ENCODE data around the gene RPSA.
"Not testable (repeated sequence)": the region's sequence is repeated elsewhere in the genome, so short reads cannot be mapped to it uniquely, and the experiment has no call there.

The RPSA gene

DNA sequence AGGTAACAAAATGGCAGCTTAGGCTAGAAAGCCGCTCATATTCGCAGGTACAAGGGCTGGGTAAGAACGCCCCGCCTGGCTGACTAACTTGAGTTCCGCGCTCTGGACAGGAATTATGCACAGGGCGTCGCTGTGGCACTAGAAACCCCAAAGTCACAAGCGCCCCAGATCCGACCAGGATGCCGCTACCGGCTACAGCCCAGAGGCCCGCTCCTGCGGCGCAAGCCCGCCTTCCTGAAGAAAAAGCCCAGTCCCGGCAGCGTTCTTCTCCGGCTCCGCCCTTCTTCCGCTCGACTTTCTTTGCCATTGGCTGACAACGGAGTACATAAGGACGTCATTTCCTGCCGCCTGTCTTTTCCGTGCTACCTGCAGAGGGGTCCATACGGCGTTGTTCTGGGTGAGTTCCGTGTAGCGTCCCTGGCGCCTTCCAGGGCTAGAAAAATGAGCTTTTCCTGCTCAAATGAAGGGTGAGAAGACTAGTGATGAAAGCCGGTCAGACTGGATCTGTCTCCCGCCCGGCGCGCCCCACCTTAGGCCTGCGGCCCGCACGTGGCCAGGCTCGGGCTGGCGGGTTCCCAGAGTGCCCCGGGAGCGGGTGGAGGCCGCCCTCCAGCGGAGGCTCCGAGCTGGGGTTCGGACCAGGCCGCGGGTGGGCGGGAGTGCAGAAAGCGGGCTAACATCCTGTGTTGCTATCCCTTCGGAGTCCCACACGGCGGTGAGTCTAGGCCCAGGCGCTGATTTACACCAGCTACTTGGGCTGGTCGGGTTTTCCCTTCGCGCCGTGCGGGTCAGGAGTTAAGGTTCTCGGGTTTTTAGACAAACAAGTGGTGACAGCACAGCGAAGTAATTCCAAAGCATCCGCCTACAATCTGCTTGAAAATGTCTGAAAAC, at the start of gene RPSA:
TSS of gene RPSA (plus strand) at position 353 of the 891 bp plus-strand sequence. CDS start 934 bp downstream, outside the sequence.
- DNase-seq (ENCODE audit: low spot score): peak; percentile 99

DNA sequence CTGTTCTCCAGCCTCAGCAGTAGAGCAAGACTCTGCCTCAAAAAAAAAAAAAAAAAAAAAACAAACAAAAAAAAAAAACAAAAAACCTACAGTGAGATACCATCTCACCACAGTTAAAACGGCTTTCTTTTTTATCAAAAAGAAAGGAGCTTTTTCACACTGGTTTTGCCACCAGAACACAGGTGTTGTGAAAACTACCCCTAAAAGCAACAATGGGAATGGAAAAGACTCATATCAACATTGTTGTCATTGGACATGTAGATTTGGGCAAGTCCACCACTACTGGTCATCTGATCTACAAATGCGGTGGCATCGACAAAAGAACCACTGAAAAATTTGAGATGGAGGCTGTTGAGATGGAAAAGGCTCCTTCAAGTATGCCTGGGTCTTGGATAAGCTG, 48.2 kb upstream of the RPSA start:
- no peak for DNase-seq (ENCODE audit: low spot score)

DNA sequence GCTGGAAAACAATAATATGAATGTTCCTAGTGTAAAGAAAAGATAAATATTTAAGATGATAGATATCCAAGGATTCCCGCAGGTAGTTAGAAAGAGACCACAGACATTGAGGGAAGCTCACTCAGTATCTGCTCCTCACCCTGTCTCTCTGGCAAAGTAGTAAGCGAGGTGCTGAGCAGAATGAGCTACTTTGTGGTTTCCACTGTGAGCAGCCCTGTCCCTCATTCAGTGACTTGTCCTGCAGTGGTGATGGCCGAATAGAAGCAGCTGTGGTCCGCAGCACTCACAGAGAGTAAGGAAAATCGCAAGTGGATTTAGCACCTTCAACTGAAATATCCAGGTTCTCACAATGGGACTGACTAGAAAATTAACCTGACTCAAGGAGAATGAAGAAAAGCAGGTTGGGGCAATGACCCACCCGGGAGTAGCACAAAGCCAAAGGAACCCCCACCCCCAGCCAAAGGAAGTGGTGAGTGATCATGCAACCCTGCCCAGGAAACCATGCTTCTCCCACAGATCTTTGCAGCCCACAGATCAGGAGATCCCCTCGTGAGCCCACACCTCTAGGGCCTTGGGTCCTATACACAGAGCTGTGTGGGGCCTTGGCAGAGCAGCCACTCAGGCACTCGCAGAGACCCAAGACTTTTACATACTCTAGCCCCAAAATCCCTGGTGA, 45.1 kb upstream of the RPSA start:
- no peak for DNase-seq (ENCODE audit: low spot score)

DNA sequence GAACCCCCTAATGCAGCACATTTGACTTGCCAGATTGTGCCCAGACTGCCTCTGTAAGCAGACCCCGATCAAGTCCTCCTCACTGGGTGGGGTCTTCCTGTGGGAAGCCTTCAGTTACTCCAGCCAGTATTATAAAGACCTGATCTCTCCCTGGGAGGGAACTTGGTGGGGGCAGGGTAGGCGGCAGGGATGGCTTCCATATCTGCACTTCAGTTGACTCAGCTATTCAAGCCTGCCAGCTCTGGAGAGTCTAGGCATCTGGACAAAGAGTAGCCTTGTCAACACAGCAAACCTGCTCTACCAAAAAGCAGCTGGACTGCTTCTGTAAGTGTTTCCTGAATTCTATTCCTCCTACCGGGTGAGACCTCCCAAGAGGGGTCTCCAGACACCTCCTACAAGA, 44.3 kb upstream of the RPSA start:
- no peak for DNase-seq (ENCODE audit: low spot score)

DNA sequence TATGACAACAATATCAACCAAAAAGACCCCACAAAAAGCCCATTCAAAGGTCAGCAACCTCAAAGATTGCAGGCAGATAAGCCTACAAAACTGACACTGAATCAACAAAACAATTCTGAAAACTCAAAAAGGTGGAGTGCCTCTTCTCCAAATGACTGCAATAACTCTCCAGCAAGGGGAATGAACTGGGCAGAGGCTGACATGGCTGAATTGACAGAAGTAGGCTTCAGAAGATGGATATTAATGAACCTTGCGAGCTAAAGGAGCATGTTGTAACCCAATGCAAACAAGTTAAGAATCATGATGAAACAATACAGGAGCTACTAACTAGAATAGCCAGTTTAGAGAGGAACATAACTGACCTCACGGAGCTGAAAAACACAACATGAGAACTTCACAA, 43.7 kb upstream of the RPSA start:
- DNase-seq (ENCODE audit: low spot score): no peak

DNA sequence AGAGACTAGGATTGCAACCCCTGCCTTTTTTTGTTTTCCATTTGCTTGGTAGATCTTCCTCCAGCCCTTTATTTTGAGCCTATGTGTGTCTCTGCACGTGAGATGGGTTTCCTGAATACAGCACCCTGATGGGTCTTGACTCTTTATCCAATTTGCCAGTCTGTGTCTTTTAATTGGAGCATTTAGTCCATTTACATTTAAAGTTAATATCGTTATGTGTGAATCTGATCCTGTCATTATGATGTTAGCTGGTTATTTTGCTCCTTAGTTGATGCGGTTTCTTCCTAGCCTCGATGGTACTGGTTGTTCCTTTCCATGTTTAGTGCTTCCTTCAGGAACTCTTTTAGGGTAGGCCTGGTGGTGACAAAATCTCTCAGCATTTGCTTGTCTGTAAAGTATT, 36.1 kb upstream of the RPSA start:
- DNase-seq (ENCODE audit: low spot score): not testable (repeated sequence)

DNA sequence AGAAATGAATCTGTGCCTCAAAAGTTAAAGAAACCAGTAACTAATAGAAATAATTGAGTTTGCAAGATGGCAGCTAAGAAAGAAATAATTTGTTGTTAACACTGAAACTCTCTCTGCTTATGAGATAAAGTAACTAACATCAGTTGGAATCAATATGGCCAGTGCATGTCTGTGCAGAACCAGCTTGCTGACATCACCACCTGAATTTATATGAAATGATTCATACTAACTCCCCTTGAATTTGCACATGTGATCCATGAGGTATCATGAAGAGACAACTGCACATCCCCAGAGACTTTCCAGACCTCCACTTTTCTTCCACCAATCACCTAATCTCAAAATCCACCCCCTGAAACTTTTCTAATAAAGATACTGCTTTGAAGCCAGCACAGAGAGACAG, 33.7 kb upstream of the RPSA start:
- no peak for DNase-seq (ENCODE audit: low spot score)

DNA sequence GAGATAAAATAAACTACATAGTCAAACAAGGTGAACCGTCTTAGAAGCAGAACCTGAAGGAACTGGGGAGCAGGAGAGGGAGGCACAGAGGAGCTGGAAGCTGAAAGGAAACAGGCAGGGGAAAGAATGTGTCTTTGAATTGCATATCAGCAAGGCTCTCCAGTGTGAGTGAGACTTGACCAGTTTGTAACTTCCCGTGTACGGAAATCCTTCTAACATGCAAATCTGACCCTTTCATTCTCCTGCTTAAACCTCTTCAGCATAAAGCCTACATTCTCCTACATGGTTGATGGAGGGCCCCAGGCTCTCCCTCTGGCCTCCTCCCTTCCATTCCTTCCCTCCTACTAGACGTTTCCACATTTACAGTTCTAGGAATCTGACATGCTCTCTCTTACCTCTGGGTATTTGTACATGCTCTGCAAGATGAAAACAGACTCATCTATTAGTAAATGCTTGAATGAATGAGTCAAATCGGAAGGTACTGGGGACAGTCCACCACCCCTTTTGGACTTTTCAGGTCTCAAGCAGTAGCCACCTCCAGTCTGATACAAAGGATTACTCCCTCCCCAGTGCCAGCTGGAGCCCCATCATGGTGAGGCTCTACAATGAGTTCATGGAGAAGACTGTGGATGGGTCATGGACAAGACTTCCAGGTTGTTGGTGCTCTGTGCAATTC, 29.4 kb upstream of the RPSA start:
- no peak for DNase-seq (ENCODE audit: low spot score)

DNA sequence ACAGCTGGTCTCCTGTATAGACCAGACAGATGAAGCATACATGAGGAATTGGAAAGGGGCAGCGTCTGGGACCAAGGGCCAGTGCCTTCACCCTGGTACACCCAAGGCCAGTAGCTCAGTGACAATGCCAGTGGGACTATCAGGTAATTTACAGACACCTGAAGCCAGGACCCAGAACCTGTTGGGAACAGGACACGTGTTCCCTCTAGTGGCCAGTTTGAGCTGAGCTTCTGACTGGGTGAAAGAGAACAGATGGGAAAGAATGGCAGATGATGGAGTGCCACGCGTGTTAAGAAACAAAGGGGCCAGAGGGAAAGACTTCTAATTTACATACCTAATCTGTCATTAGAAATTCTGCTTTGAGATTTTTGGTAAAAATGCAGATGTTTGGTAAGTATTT, 28.4 kb upstream of the RPSA start:
- DNase-seq (ENCODE audit: low spot score): peak; percentile 64

DNA sequence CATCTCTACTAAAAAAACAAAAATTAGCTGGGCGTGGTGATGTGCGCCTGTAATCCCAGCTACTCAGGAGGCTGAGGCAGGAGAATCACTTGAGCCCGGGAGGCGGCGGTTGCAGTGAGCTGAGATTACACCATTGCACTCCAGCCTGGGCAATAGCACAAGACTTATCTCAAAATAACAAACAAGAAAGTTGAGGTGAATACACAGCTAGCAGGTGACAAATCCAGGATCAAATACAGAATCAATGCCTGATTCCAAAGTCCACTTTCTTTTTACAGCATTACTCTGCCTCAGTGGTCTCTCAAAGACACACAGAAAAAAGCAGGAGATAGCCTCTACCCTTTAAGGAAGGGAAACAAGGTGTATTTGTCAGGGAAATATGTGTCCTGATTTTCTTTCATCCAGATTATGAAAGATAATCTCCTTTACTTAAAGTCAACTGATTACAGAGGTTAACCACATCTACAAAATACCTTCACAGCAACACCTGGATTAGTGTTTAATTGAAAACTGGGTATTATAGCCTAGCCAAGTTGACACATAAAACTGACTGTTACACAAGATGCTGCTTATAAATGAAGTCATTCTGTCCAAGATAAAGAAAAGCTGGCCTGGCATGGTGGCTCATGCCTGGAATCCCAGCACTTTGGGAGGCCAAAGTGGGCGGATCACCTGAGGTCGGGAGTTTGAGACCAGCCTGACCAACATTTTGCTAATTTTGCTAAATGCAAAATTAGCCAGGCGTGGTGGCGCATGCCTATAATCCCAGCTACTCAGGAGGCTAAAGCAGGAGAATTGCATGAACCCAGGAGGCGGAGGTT, 27.4 kb upstream of the RPSA start:
- no peak for DNase-seq (ENCODE audit: low spot score)

DNA sequence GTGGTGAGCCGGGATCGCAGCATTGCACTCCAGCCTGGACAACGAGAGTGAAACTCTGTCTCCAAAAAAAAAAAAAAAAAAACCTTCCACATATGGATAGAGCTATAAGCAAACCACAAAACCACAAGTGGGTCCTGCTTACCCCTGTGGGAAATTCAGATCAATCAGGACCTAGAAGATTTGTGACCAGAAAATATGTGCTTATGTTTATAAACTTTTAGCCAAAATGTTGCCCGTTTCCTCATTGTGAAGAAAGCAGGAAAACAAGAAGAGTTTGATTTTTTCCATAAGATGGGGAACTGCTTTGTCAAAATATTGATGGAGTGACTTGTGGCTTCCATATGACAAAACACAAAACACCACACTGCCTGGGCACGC, 26.8 kb upstream of the RPSA start:
- no peak for DNase-seq (ENCODE audit: low spot score)

DNA sequence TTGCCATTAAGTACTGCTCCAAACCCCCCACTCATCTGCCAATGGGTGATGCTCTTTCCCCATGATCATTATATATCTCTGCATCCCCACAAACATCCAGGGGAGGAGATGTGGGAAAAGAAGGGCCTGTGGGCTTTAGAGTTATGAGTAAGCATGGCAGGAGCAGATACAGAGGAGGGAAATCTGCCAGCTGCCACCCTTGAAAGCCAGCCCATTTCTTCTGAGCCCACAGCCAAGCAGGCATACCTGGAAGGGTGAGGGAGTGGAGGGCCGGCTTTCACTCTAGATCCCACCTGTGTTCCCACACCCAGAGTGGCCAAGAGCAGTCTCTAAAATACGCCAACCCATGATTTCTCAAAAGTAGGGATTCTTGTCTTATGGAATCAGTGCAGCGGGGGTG, 25.1 kb upstream of the RPSA start:
- no peak for DNase-seq (ENCODE audit: low spot score)

DNA sequence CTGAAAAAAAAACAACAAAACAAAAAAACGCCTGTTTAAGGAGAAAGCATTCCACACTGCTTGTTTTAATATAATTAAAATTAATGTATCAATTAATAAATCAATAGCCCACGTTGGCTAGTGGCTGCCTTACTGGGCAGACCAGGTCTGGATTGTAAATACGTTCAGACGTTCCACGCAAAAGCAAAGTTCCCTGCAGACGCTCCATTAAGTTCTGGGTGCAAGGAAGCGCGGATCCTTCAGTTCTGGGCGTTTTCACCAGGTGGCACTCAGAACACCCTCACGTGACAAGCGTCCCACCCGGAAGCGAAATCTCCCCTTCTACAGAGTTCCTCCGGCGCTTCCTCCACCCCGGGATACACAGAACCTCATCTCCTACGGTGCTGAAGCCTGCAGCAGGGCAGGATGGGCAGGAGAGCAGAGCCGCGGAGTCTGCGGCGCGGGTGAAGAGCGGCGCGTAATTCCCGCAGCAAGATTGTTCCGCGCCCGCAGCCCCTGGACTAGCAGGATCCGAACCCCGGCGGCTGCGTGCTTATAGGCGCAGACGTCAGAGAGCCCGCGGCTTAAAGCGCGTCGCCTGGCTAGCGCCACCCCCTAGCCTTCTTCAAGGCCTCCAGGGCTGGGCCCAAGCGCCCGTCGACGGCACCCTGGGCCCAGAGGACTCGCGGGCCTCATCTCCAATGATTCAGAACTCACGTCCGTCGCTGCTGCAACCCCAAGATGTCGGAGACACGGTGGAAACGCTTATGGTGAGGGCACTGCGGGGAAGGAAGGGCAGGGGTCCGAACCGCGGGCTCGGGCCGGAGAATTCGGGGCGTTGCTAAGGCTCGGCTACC, 23.3 kb upstream of the RPSA start, which contains the start of gene SLC25A38:
TSS of gene SLC25A38 (plus strand) at position 326 of the 836 bp plus-strand sequence. CDS start at position 681, 355 bp downstream.
- DNase-seq (ENCODE audit: low spot score): peak; percentile 88

DNA sequence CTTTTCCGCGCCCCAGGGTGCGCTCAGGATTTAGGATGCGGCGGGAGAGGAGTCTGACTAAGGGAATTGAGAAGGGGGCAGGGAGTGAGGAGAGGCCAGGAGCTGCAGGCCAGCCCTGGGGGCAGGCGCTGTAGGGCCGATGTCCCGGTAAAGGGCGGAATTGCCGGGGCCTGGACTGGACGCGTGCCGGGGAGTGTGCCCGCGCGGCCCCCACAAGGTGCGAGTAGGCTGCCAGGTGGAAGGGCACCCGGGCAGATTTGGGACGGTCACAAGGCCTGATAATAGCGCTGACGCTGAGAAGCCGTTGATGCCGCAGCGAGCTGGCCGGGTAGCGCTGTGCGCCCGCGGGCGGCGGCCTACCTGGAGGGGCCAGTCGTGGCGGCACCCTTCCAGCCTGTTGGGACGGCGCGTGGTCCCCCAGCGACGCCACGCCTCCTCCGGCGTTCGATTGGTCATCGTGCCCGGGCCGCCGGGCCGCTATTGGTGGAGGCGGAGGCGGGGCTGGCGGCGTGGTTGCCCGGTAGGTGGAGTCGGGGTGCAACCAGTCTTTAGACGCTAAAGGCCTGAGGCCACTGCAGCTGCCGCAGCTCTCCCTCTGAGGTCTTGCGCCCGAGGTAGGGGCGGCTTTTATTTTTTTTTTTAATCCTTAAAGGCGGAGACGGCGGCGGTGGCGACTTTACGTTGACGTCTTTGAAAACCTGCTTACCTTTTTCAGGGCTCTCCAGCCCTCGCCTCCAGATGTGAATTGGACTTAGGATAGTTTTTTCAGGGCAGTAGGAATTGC, 22.4 kb upstream of the RPSA start:
- peak; percentile 90 for DNase-seq (ENCODE audit: low spot score)

DNA sequence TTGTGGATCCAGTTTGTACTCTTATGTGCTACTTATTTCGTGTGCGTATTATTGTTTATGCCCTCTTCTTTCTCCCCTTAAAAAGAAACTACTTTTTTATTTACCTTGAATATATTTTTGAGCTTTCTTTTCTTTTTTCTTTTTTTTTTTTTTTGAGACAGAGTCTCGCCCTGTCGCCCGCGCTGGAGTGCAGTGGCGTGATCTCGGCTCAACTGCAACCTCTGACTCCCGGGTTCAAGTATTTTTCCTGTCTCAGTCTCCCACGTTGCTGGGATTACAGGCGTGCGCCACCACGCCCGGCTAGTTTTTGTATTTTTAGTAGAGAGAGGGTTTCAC, 21.9 kb upstream of the RPSA start:
- DNase-seq (ENCODE audit: low spot score): no peak

DNA sequence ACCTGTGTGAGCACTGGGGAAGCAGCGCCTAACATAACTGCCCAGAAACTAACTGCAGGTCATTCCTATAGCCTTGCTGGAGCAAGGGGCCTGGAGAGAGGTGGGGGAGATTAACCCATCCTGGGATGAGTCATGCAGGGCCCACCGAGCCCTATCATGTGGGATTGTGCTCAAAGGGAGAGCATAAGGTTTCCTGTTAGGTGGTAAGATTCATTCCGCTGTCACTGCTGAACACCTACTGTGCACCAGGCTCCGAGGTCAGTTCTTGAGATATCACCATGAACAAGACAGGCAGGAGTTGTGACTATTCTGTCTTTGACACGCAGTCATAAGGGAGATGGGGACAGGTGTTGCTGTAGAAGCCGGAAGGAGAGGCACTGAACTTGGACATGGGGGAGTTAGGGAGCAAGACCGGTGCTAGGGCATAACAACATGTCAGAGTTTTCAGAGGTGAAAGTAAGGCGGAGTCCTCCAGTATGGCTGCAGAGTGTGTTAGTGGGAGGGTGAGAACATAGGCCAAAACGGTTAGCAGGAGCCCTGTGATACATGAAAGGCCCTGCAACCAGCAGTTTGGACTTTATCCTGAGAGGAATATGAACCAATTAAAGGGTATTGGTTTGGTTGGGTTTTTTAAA, 20.9 kb upstream of the RPSA start:
- no peak for DNase-seq (ENCODE audit: low spot score)

DNA sequence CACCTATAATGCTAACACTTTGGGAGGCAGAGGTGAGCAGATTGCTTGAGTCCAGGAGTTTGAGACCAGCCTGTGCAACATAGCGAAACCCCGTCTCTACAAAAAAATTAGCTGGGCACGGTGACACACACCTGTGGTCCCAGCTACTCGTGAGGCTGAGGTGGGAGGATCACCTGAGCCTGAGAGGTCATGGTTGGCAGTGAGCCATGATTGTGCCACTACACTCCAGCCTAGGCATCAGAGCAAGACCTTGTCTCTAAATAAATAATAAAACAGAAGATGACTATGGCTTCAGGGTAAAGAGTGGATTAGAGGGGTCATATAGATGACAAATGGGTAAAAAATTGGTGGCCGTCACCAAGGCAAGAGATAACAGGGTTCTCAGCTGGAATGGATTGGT, 20.2 kb upstream of the RPSA start:
- DNase-seq (ENCODE audit: low spot score): no peak

DNA sequence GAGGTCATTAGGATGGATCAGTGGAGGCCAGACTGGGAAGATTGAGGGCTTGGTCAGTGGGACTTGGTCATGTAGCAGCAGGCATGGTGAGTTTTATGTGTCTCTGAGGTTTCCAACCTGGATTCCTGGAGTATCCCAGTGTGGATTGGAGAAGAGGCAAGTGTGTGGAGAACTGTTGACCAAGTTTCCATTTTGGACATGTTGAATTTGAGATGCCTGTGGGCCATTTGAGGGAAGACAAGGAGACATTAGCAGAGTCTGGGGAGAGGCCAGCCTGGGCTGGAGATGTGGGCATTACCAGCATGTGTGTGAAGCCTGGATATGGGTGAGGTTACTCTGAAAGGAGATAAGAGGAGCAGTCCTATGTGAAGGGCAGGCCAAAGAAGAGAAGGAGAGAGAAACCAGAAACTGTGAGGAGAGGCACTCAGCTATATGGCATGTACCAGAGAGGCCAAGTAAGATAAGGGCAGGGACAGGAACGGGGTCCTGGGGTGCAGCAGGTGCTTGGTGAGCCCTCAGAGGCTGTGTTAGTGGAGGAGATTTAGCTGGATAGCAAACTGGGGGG, 19.0 kb upstream of the RPSA start:
- no peak for DNase-seq (ENCODE audit: low spot score)

DNA sequence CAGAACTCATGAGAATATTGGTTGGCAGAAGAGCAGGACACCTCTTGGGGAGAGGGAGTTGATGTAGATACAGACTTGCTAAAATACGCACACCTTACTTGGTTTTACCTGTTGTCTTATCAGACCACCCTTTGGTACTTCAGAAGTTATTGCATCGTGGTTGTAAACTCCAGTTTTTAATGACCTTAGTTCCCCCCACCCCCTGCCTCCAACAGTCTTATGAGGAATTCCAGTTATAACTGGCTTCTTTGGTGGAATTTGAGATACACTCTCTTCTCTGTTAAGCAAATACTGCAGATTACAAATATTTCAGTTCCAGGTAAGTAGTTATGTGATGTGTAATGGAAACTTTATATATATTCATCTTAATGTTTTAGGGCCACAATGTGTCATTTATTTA, 18.4 kb upstream of the RPSA start:
- no peak for DNase-seq (ENCODE audit: low spot score)

Measured in SW480 (cell line).